ENCODE data around the gene TRERF1.

The TRERF1 gene

GRCh38 chr6:42337985-42338743, 113.6 kb downstream of the TRERF1 start:
- no peaks in the 10 kb centered on the region for H3K36me3 ChIP-seq (replicated peaks; ENCODE audit: insufficient read depth, low read length)
- no peak for TF ChIP-seq EZH2 (optimal IDR thresholded peaks at IDR 0.05; ENCODE audit: low read depth, low read length)
- no peak for TF ChIP-seq EZH2phosphoT487 (IDR thresholded peaks at IDR 0.05; ENCODE audit: low read length)
- TF ChIP-seq CTCF (IDR thresholded peaks at IDR 0.05; ENCODE audit: low read length): no peak
- no peaks in the 10 kb centered on the region for H3K27me3 ChIP-seq (replicated peaks; ENCODE audit: insufficient read depth, low read length)
- DNase-seq: no peak
- H3K79me2 ChIP-seq (ENCODE audit: low read length): no peaks in the 10 kb centered on the region
- H3K4me3 ChIP-seq (ENCODE audit: low read length): no peak overlapping the region
- no peak overlapping the region for H3K9ac ChIP-seq (ENCODE audit: low read length)
- H3K9me3 ChIP-seq (replicated peaks; ENCODE audit: insufficient read depth, low read length): no peaks in the 10 kb centered on the region
- no peaks in the 10 kb centered on the region for H3F3A ChIP-seq (ENCODE audit: insufficient read depth, low read length)
- no peaks in the 10 kb centered on the region for H3K4me1 ChIP-seq (ENCODE audit: low read length)
- no peak overlapping the region for H3K27ac ChIP-seq (ENCODE audit: low read length)
- H4K20me1 ChIP-seq (ENCODE audit: insufficient read depth, low read length): no peaks in the 10 kb centered on the region
- H2AFZ ChIP-seq (ENCODE audit: low read length): no peak overlapping the region
- H3K4me2 ChIP-seq (ENCODE audit: low read depth, low read length): no peak overlapping the region
- no peaks in the 10 kb centered on the region for H3K9me2 ChIP-seq (replicated peaks; ENCODE audit: insufficient read depth, low read length)

DNA sequence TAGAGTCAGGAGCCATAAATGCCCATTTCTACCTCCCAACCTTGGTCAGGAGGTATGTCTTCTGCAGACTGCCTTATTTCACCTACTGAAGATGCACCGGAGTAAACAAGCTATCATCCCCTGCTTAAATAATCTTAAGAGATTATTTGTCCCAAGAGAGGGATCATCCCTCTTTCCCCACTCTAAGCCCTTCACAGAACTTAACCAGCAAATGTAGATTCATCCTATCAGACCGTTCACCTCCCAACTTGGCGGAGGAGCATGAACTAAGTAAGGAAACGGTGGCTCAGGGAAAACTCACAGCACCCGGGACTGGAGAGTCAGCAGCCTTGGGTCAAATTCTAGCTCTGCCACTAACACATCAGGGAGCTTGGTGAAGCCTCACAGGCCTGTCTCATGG, 115.3 kb downstream of the TRERF1 start:
- TF ChIP-seq EZH2 (optimal IDR thresholded peaks at IDR 0.05; ENCODE audit: low read depth, low read length) (no peak), EZH2phosphoT487 (IDR thresholded peaks at IDR 0.05; ENCODE audit: low read length) (no peak), CTCF (IDR thresholded peaks at IDR 0.05; ENCODE audit: low read length) (no peak)
- DNase-seq: no peak
- Histone ChIP-seq H2AFZ (ENCODE audit: low read length) (no peak overlapping the region), H3K4me1 (ENCODE audit: low read length) (no peaks in the 10 kb centered on the region), H3K36me3 (replicated peaks; ENCODE audit: insufficient read depth, low read length) (no peaks in the 10 kb centered on the region), H3K79me2 (ENCODE audit: low read length) (no peaks in the 10 kb centered on the region), H3F3A (ENCODE audit: insufficient read depth, low read length) (no peaks in the 10 kb centered on the region), H3K27ac (ENCODE audit: low read length) (no peak overlapping the region), H3K4me3 (ENCODE audit: low read length) (no peak overlapping the region), H3K9ac (ENCODE audit: low read length) (no peak overlapping the region), H3K4me2 (ENCODE audit: low read depth, low read length) (no peak overlapping the region), H4K20me1 (ENCODE audit: insufficient read depth, low read length) (no peaks in the 10 kb centered on the region), H3K9me2 (replicated peaks; ENCODE audit: insufficient read depth, low read length) (no peaks in the 10 kb centered on the region), H3K27me3 (replicated peaks; ENCODE audit: insufficient read depth, low read length) (no peaks in the 10 kb centered on the region), H3K9me3 (replicated peaks; ENCODE audit: insufficient read depth, low read length) (no peaks in the 10 kb centered on the region)

GRCh38 chr6:42335896-42336295, 115.8 kb downstream of the TRERF1 start:
- H3K4me3 ChIP-seq (ENCODE audit: low read length): no peak overlapping the region
- H2AFZ ChIP-seq (ENCODE audit: low read length): no peak overlapping the region
- H3F3A ChIP-seq (ENCODE audit: insufficient read depth, low read length): no peaks in the 10 kb centered on the region
- no peak overlapping the region for H3K9ac ChIP-seq (ENCODE audit: low read length)
- H3K9me3 ChIP-seq (replicated peaks; ENCODE audit: insufficient read depth, low read length): no peaks in the 10 kb centered on the region
- no peaks in the 10 kb centered on the region for H3K27me3 ChIP-seq (replicated peaks; ENCODE audit: insufficient read depth, low read length)
- no peak overlapping the region for H3K4me2 ChIP-seq (ENCODE audit: low read depth, low read length)
- H4K20me1 ChIP-seq (ENCODE audit: insufficient read depth, low read length): no peaks in the 10 kb centered on the region
- no peak overlapping the region for H3K27ac ChIP-seq (ENCODE audit: low read length)
- no peak for TF ChIP-seq CTCF (IDR thresholded peaks at IDR 0.05; ENCODE audit: low read length)
- TF ChIP-seq EZH2phosphoT487 (IDR thresholded peaks at IDR 0.05; ENCODE audit: low read length): no peak
- no peak for TF ChIP-seq EZH2 (optimal IDR thresholded peaks at IDR 0.05; ENCODE audit: low read depth, low read length)
- no peak for DNase-seq
- H3K4me1 ChIP-seq (ENCODE audit: low read length): no peaks in the 10 kb centered on the region
- H3K9me2 ChIP-seq (replicated peaks; ENCODE audit: insufficient read depth, low read length): no peaks in the 10 kb centered on the region
- no peaks in the 10 kb centered on the region for H3K79me2 ChIP-seq (ENCODE audit: low read length)
- H3K36me3 ChIP-seq (replicated peaks; ENCODE audit: insufficient read depth, low read length): no peaks in the 10 kb centered on the region

Data from MM.1S (cell line).